WTC11 (cell line): ENCODE measurements around the gene GPAT3. TPM values are rescaled to one million over a fixed set of nuclear protein-coding genes. Genes with fewer than 3 reads are reported as not detected.

Experiments used
- ATAC-seq: fragments of 200-7000 bp; cut with Tn5 transposase; 2 replicates; pipeline ENCODE4 v1.10.0; 2021; ENCODE audit warnings: mild to moderate bottlenecking, moderate library complexity
- CTCF ChIA-PET: fragments of 300-600 bp; sonication (Branson Sonifier 250); formaldehyde crosslinking; loops from one replicate; lab custom pipeline; 2021; ENCODE audit warnings: antibody characterized with exemption; lab: Charles Lee
- POLR2A ChIA-PET: fragments of 350-600 bp; sonication (Branson Sonifier 250); formaldehyde crosslinking; loops from one replicate; lab custom pipeline; 2021; ENCODE audit warnings: antibody characterized with exemption; lab: Charles Lee
- DNase-seq: peaks from one replicate; pipeline ENCODE4 v3.0.0; 2021; ENCODE audit warnings: low spot score
- H3K27ac Mint-ChIP-seq: 2 replicates; pipeline ENCODE4 v1.8.0; 2021; ENCODE audit warnings: mixed read lengths
- H3K27me3 Mint-ChIP-seq: 2 replicates; pipeline ENCODE4 v1.8.0; 2021; ENCODE audit warnings: low read depth, mild to moderate bottlenecking, moderate library complexity, mixed read lengths
- H3K36me3 Mint-ChIP-seq: 2 replicates; pipeline ENCODE4 v1.8.0; 2021; ENCODE audit warnings: mixed read lengths
- H3K4me1 Mint-ChIP-seq: 2 replicates; pipeline ENCODE4 v1.8.0; 2022; ENCODE audit warnings: mixed read lengths
- H3K4me3 Mint-ChIP-seq: 2 replicates; pipeline ENCODE4 v1.8.0; 2021; ENCODE audit warnings: mild to moderate bottlenecking, moderate library complexity, mixed read lengths
- H3K9me3 Mint-ChIP-seq: 2 replicates; pipeline ENCODE4 v1.8.0; 2021; ENCODE audit warnings: mixed read lengths
- ATF6 ChIP-seq: sonication (generic); formaldehyde crosslinking; IDR thresholded peaks from 2 replicates; pipeline ENCODE4 v1.8.1; 2023; ENCODE audit warnings: mild to moderate bottlenecking, missing genetic modification reagents
- CTCF ChIP-seq: fragments of 200-600 bp; IDR thresholded peaks from 2 replicates; pipeline ENCODE4 v1.8.0; 2022; ENCODE audit warnings: antibody characterized with exemption
- E2F5 ChIP-seq: sonication (generic); formaldehyde crosslinking; IDR thresholded peaks from 2 replicates; pipeline ENCODE4 v1.8.1; 2022; ENCODE audit warnings: mild to moderate bottlenecking, moderate library complexity, missing genetic modification reagents
- FOXJ3 ChIP-seq: sonication (generic); formaldehyde crosslinking; IDR thresholded peaks from 2 replicates; pipeline ENCODE4 v1.9.0; 2021; ENCODE audit warnings: missing genetic modification reagents, mild to moderate bottlenecking, borderline replicate concordance
- GRHL2 ChIP-seq: fragments of 250-450 bp; sonication (Bioruptor Pico); IDR thresholded peaks from 2 replicates; pipeline ENCODE4 v1.8.0; 2022; ENCODE audit warnings: mild to moderate bottlenecking, moderate library complexity; ENCODE audit not compliant: insufficient replicate concordance, severe bottlenecking
- IRF2 ChIP-seq: sonication (generic); formaldehyde crosslinking; IDR thresholded peaks from 2 replicates; pipeline ENCODE4 v1.8.0; 2022; ENCODE audit warnings: low read depth, missing genetic modification reagents, borderline replicate concordance
- NFYB ChIP-seq: sonication (generic); formaldehyde crosslinking; conservative IDR thresholded peaks from 2 replicates; pipeline ENCODE4 v1.8.0; 2022; ENCODE audit warnings: low read depth, missing genetic modification reagents
- SMAD4 ChIP-seq: sonication (generic); formaldehyde crosslinking; IDR thresholded peaks from 2 replicates; pipeline ENCODE4 v1.8.0; 2022; ENCODE audit warnings: mild to moderate bottlenecking, missing genetic modification reagents
- SOX15 ChIP-seq: fragments of 250-450 bp; sonication (Bioruptor Pico); IDR thresholded peaks from 2 replicates; pipeline ENCODE4 v1.9.0; 2021; ENCODE audit warnings: mild to moderate bottlenecking
- STAT6 ChIP-seq: sonication (generic); formaldehyde crosslinking; conservative IDR thresholded peaks from 2 replicates; pipeline ENCODE4 v1.8.1; 2023; ENCODE audit warnings: mild to moderate bottlenecking, low read depth, missing genetic modification reagents, moderate library complexity
- TCF7 ChIP-seq: sonication (generic); formaldehyde crosslinking; IDR thresholded peaks from 2 replicates; pipeline ENCODE4 v1.8.0; 2022; ENCODE audit warnings: mild to moderate bottlenecking, low read depth, missing genetic modification reagents, moderate library complexity
- TEAD4 ChIP-seq: sonication (generic); formaldehyde crosslinking; IDR thresholded peaks from 2 replicates; pipeline ENCODE4 v1.8.0; 2022; ENCODE audit warnings: mild to moderate bottlenecking, missing genetic modification reagents
- USF2 ChIP-seq: sonication (generic); formaldehyde crosslinking; IDR thresholded peaks from 2 replicates; pipeline ENCODE4 v1.8.1; 2023; ENCODE audit warnings: mild to moderate bottlenecking, missing genetic modification reagents, moderate library complexity
- ZNF416 ChIP-seq: fragments of 250-450 bp; sonication (Bioruptor Pico); IDR thresholded peaks from 2 replicates; pipeline ENCODE4 v1.9.0; 2021; ENCODE audit warnings: mild to moderate bottlenecking, inconsistent platforms
- ZNF512 ChIP-seq: sonication (generic); formaldehyde crosslinking; IDR thresholded peaks from 2 replicates; pipeline ENCODE4 v1.8.1; 2022; ENCODE audit warnings: missing genetic modification reagents, borderline replicate concordance
- ZSCAN18 ChIP-seq: fragments of 250-450 bp; sonication (Bioruptor Pico); IDR thresholded peaks from 2 replicates; pipeline ENCODE4 v2.1.2; 2022; ENCODE audit warnings: mild to moderate bottlenecking, moderate library complexity
- total RNA-seq: library from RNA; stranded (reverse); gene quantifications from 3 replicates; pipeline ENCODE4 v1.2.3, GENCODE V29; 2021
- TF ChIP-seq, protein P1 (sequence below): sonication (generic); formaldehyde crosslinking; IDR thresholded peaks from 2 replicates; pipeline ENCODE4 v1.8.0; 2022; ENCODE audit warnings: missing genetic modification reagents
- TF ChIP-seq, protein P2 (sequence below): sonication (generic); formaldehyde crosslinking; IDR thresholded peaks from 2 replicates; pipeline ENCODE4 v1.8.0; 2022; ENCODE audit warnings: mild to moderate bottlenecking, missing genetic modification reagents

The GPAT3 gene
- total RNA-seq, 1 experiment from 2014 or later: 1.3 TPM

DNA sequence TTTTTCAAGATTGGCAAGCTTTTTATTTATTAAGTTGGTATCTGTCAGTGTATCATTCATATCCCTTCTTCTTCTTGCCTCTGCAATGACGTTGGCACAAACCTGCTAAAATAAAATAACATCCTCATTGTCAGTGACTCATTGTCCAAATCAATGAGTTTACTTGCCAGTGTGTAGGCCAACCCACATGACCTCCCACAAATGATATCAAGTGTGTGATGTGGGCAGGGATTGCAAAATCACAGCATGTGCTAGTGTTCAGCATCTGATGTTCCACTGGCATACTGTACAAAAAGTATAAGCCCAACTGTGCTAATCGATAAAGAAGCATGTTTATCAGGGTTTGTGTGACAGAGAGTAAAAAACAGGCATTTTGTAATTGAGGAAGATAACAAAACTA, 25.5 kb downstream of the GPAT3 start (continued):
- TF ChIP-seq, protein P1, sequence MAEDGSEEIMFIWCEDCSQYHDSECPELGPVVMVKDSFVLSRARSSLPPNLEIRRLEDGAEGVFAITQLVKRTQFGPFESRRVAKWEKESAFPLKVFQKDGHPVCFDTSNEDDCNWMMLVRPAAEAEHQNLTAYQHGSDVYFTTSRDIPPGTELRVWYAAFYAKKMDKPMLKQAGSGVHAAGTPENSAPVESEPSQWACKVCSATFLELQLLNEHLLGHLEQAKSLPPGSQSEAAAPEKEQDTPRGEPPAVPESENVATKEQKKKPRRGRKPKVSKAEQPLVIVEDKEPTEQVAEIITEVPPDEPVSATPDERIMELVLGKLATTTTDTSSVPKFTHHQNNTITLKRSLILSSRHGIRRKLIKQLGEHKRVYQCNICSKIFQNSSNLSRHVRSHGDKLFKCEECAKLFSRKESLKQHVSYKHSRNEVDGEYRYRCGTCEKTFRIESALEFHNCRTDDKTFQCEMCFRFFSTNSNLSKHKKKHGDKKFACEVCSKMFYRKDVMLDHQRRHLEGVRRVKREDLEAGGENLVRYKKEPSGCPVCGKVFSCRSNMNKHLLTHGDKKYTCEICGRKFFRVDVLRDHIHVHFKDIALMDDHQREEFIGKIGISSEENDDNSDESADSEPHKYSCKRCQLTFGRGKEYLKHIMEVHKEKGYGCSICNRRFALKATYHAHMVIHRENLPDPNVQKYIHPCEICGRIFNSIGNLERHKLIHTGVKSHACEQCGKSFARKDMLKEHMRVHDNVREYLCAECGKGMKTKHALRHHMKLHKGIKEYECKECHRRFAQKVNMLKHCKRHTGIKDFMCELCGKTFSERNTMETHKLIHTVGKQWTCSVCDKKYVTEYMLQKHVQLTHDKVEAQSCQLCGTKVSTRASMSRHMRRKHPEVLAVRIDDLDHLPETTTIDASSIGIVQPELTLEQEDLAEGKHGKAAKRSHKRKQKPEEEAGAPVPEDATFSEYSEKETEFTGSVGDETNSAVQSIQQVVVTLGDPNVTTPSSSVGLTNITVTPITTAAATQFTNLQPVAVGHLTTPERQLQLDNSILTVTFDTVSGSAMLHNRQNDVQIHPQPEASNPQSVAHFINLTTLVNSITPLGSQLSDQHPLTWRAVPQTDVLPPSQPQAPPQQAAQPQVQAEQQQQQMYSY: no peak
- no peak for TF ChIP-seq NFYB
- no peak for TF ChIP-seq TCF7 (CRISPR knock-in tag)
- TF ChIP-seq USF2: no peak

- ATAC-seq (no peak), DNase-seq (no peak)
- H3K27me3 Mint-ChIP-seq: no peaks in the 10 kb centered on the region
- ChIA-PET POLR2A (no interaction called here), CTCF (no interaction called here)
- no peaks in the 10 kb centered on the region for H3K4me1 Mint-ChIP-seq
- no peaks in the 10 kb centered on the region for H3K36me3 Mint-ChIP-seq
- H3K9me3 Mint-ChIP-seq: no peaks in the 10 kb centered on the region
- no peak overlapping the region for H3K27ac Mint-ChIP-seq
- no peak overlapping the region for H3K4me3 Mint-ChIP-seq
- TF ChIP-seq SMAD4 (CRISPR knock-in tag): no peak
- TF ChIP-seq, protein P2, sequence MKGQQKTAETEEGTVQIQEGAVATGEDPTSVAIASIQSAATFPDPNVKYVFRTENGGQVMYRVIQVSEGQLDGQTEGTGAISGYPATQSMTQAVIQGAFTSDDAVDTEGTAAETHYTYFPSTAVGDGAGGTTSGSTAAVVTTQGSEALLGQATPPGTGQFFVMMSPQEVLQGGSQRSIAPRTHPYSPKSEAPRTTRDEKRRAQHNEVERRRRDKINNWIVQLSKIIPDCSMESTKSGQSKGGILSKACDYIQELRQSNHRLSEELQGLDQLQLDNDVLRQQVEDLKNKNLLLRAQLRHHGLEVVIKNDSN: no peak
- no peak for TF ChIP-seq GRHL2 (CRISPR knock-in tag)
- TF ChIP-seq TCF7 (CRISPR knock-in tag): no peak
- no peak for TF ChIP-seq ZNF512 (CRISPR knock-in tag)
- TF ChIP-seq CTCF: no peak
- TF ChIP-seq ATF6 (CRISPR knock-in tag): no peak
- no peak for TF ChIP-seq ZSCAN18 (CRISPR knock-in tag)
- TF ChIP-seq ZNF416: no peak
- TF ChIP-seq FOXJ3 (CRISPR knock-in tag): no peak
- TF ChIP-seq STAT6 (CRISPR knock-in tag): no peak
- no peak for TF ChIP-seq E2F5
- no peak for TF ChIP-seq IRF2 (CRISPR knock-in tag)
- TF ChIP-seq SOX15: no peak
- no peak for TF ChIP-seq TEAD4 (CRISPR knock-in tag)
Measured at GRCh38 chr4:83563998-83564397, 28.1 kb downstream of the GPAT3 start.
